Endodermal cell (in vitro differentiated cells): Measurements from ENCODE around the gene GLIPR1L1. TPM values are rescaled to one million over a fixed set of nuclear protein-coding genes. Genes with fewer than 3 reads are reported as not detected.
A peak's percentile ranks its signal among the peaks of the same experiment; 100 is the strongest.

Source experiments
- DNase-seq: peaks from one replicate; pipeline ENCODE4 v3.0.0-alpha.2; 2017
- H3K27ac ChIP-seq: 2 replicates; pipeline ENCODE4 v1.5.1; 2013; ENCODE audit warnings: mild to moderate bottlenecking, low read depth, low read length, moderate library complexity
- H3K27me3 ChIP-seq: 2 replicates; pipeline ENCODE4 v1.6.1; 2013; ENCODE audit warnings: mild to moderate bottlenecking, low read length, moderate library complexity; ENCODE audit not compliant: insufficient read depth, control insufficient read depth, poor library complexity, severe bottlenecking
- H3K36me3 ChIP-seq: 2 replicates; pipeline ENCODE4 v1.7.0; 2013; ENCODE audit warnings: mild to moderate bottlenecking, low read length, moderate library complexity; ENCODE audit not compliant: control insufficient read depth, insufficient read depth
- H3K4me1 ChIP-seq: one replicate; pipeline ENCODE4 v1.7.0; 2013; ENCODE audit warnings: low read length; ENCODE audit not compliant: control insufficient read depth, insufficient read depth
- H3K4me3 ChIP-seq: 2 replicates; pipeline ENCODE4 v1.5.1; 2013; ENCODE audit warnings: mild to moderate bottlenecking, low read length, moderate library complexity
- H3K9ac ChIP-seq: 2 replicates; pipeline ENCODE4 v1.6.1; 2013; ENCODE audit warnings: mild to moderate bottlenecking, low read length, moderate library complexity; ENCODE audit not compliant: poor library complexity, severe bottlenecking; ENCODE audit errors: extremely low read depth
- H3K9me3 ChIP-seq: 2 replicates; pipeline ENCODE4 v1.6.1; 2013; ENCODE audit warnings: mild to moderate bottlenecking, low read length, moderate library complexity; ENCODE audit not compliant: control insufficient read depth
- H3K27ac Mint-ChIP-seq: 2 replicates; pipeline ENCODE4 v1.8.0; 2020; ENCODE audit warnings: mixed read lengths
- H3K27me3 Mint-ChIP-seq: 2 replicates; pipeline ENCODE4 v1.8.0; 2021; ENCODE audit warnings: mild to moderate bottlenecking, mixed read lengths; ENCODE audit not compliant: insufficient read depth
- H3K36me3 Mint-ChIP-seq: 2 replicates; pipeline ENCODE4 v1.8.0; 2020; ENCODE audit warnings: low read depth, mixed read lengths
- H3K4me1 Mint-ChIP-seq: 2 replicates; pipeline ENCODE4 v1.8.0; 2020; ENCODE audit warnings: mixed read lengths
- H3K4me3 Mint-ChIP-seq: 2 replicates; pipeline ENCODE4 v1.8.0; 2020; ENCODE audit warnings: mild to moderate bottlenecking, moderate library complexity, mixed read lengths
- H3K9me3 Mint-ChIP-seq: 2 replicates; pipeline ENCODE4 v1.8.0; 2020; ENCODE audit warnings: mild to moderate bottlenecking, mixed read lengths
- WGBS, 2 experiments: methylation state at CpG; one replicate each; pipeline versions ENCODE4 v1.1.5 to v1.1.7; 2013; ENCODE audit warnings: missing lambda C conversion rate in 2 of 2, mixed read lengths in 1 of 2; ENCODE audit not compliant: insufficient coverage in 1 of 2, insufficient read length in 1 of 2; 5-methylcytosine and 5-hydroxymethylcytosine counted together
- total RNA-seq, 2 donors: library from RNA; stranded (reverse); fragmentation: NEBNext Ultra II Directional in 1 of 2; extraction: Animal tissue kit (Norgen Biotek cat#: 25700) in 1 of 2; gene quantifications; 2 replicates in 1 of 2; 3 replicates in 1 of 2; pipeline ENCODE4 v1.2.1, GENCODE V29; 2021
- TF ChIP-seq, protein P1 (sequence below): fragments of 200-600 bp; sonication (generic); conservative IDR thresholded peaks from 2 replicates; pipeline ENCODE4 v1.5.0; 2021; ENCODE audit warnings: antibody characterized with exemption, mild to moderate bottlenecking

The GLIPR1L1 gene
- total RNA-seq, 2 donors from 2014 or later = 1.3 TPM; not detected in 1

DNA sequence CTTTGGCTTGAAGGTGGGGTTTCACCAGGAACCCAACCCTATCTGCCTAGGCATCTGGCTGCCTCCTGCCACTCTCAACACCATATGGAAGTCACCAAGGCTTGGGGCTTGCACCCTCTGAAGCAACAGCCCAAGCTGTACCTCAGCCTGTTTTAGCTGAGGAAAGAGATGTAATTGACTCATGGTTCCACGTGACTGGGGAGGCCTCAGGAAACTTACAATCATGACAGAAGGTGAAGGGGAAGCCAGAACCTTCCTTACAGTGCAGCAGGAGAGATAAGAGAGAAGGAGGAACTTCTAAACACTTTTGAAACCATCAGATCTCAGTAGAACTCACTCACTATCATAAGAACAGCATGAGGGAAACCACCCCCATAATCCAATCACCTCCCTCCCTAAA lies 26.9 kb downstream of the GLIPR1L1 start:
- no peak for DNase-seq

DNA sequence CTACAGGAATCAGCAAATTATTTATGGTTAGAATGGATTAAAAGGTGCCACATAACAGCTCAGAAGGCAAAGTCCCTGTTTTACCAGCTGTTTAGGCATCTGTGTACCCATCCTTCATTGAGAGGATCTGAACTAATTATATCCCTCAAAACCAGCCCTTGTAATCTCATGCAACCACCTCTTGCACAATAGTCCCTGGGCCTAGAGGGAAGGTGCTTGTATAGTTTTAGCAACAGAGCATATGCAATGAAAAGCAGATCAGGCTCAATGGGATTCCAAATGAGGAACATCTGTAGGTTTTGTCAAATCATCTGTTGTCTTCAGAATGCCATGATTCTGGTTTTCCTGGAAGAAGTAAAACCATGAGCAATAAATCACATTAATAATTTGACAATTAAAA lies 30.4 kb downstream of the GLIPR1L1 start:
- Mint-ChIP-seq H3K27ac (no peak overlapping the region), H3K4me3 (no peak overlapping the region), H3K4me1 (peaks cover 10% of the 10 kb centered on the region), H3K9me3 (peaks cover 6% of the 10 kb centered on the region), H3K27me3 (no peaks in the 10 kb centered on the region), H3K36me3 (no peaks in the 10 kb centered on the region)
- no peak overlapping the region for H3K9ac ChIP-seq
- no peaks in the 10 kb centered on the region for H3K4me1 ChIP-seq
- H3K27ac ChIP-seq = no peak overlapping the region
- no peak overlapping the region for H3K4me3 ChIP-seq
- TF ChIP-seq, protein P1, sequence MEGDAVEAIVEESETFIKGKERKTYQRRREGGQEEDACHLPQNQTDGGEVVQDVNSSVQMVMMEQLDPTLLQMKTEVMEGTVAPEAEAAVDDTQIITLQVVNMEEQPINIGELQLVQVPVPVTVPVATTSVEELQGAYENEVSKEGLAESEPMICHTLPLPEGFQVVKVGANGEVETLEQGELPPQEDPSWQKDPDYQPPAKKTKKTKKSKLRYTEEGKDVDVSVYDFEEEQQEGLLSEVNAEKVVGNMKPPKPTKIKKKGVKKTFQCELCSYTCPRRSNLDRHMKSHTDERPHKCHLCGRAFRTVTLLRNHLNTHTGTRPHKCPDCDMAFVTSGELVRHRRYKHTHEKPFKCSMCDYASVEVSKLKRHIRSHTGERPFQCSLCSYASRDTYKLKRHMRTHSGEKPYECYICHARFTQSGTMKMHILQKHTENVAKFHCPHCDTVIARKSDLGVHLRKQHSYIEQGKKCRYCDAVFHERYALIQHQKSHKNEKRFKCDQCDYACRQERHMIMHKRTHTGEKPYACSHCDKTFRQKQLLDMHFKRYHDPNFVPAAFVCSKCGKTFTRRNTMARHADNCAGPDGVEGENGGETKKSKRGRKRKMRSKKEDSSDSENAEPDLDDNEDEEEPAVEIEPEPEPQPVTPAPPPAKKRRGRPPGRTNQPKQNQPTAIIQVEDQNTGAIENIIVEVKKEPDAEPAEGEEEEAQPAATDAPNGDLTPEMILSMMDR = no peak
- DNase-seq = no peak
- no peaks in the 10 kb centered on the region for H3K9me3 ChIP-seq
- H3K36me3 ChIP-seq = no peaks in the 10 kb centered on the region
- H3K27me3 ChIP-seq = no peaks in the 10 kb centered on the region

More for the DNA sequence above, 26.9 kb downstream of the GLIPR1L1 start:
- H3K9me3 Mint-ChIP-seq = peaks cover 6% of the 10 kb centered on the region
- no peak overlapping the region for H3K4me3 Mint-ChIP-seq
- no peaks in the 10 kb centered on the region for H3K4me1 ChIP-seq
- H3K27me3 ChIP-seq = no peaks in the 10 kb centered on the region
- H3K9ac ChIP-seq = no peak overlapping the region
- H3K27me3 Mint-ChIP-seq = no peaks in the 10 kb centered on the region
- H3K4me1 Mint-ChIP-seq = peaks cover 4% of the 10 kb centered on the region
- 89 to 100% methylated on average over 1 of the region's 1 CpG for WGBS, 2 experiments
- H3K4me3 ChIP-seq = no peak overlapping the region
- H3K9me3 ChIP-seq = no peaks in the 10 kb centered on the region
- TF ChIP-seq, protein P1 = no peak
- no peaks in the 10 kb centered on the region for H3K36me3 ChIP-seq
- H3K27ac Mint-ChIP-seq = no peak overlapping the region
- no peak overlapping the region for H3K27ac ChIP-seq
- H3K36me3 Mint-ChIP-seq = no peaks in the 10 kb centered on the region

DNA sequence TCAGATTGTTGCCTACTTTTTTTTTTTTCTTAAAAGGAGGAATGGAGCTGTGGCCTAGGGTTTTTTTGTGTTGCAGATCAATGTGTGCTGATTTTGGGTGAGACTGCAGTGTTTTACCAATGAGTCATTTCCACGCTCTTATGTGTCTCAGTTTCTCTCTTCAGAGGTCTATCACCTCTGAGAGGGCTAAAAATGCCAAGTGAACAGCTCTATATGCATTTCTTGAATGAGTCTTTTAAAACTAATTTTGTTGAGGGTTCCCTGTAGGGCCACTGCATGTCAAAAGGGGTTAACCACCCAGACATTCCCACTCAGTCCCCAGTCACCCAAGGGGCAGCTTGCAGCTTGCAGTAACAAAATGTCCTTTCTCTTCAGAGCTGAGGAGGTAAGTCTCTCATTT lies 32.2 kb downstream of the GLIPR1L1 start:
- H3K9me3 Mint-ChIP-seq = no peaks in the 10 kb centered on the region
- no peaks in the 10 kb centered on the region for H3K27me3 Mint-ChIP-seq
- H3K9ac ChIP-seq = no peak overlapping the region
- H3K9me3 ChIP-seq = no peaks in the 10 kb centered on the region
- no peaks in the 10 kb centered on the region for H3K27me3 ChIP-seq
- no peaks in the 10 kb centered on the region for H3K36me3 Mint-ChIP-seq
- peaks cover 10% of the 10 kb centered on the region for H3K4me1 Mint-ChIP-seq
- WGBS, 2 experiments = 96 to 100% methylated on average over 1 of the region's 1 CpG
- peak overlapping the region; percentile 46 for H3K4me3 Mint-ChIP-seq
- no peak overlapping the region for H3K4me3 ChIP-seq
- TF ChIP-seq, protein P1 = no peak
- H3K36me3 ChIP-seq = no peaks in the 10 kb centered on the region
- peak overlapping the region; percentile 20 for H3K27ac Mint-ChIP-seq
- DNase-seq = peak; percentile 71
- H3K4me1 ChIP-seq = no peaks in the 10 kb centered on the region
- H3K27ac ChIP-seq = no peak overlapping the region
